Left hindlimb (tissue), 1 donor: ENCODE data around the gene AKAP13.

ENCODE experiments used
- DNase-seq: peaks from one replicate; pipeline ENCODE4 v3.0.0-alpha.2; 2018

AKAP13 gene

DNA sequence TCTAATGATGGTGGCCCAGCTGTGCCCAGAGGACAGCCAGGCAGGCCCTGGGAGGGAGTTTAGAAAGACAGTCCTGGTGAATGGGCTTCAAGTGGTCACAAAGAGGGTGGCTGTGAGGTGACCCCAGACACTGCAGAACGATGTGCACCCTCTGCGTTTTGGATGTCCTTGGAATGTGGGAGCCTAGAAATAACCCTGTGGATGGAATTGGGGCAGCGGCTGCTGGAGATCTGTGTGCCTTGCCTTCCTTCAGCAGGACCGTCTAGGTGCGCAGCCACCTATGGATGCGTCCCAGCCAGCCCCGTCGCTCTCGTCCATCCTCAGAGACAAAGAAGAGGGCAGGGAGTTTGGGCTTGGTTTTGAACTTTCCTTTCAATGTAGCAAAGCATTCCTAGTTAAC lies 367.8 kb downstream of the AKAP13 start:
- DNase-seq = no peak

DNA sequence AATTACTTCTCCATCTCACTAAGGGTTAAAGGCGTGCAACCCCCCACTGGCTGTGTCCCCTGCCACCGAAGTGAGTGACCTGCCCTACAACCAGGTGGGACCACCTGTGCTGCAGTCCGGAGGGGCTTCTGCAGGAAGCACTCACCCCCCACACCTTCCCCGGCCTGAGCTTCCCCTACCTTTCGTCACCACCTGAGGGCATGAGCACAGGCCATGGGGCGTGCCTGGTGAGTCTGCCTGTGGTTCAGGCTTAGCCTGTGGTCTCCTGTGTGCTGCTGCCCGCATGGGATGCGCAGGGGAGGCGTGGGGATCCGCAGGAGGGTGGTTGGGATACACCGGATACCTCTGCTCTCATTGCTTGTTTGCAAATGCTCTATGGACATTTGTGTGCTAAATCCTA lies 368.3 kb downstream of the AKAP13 start:
- no peak for DNase-seq

DNA sequence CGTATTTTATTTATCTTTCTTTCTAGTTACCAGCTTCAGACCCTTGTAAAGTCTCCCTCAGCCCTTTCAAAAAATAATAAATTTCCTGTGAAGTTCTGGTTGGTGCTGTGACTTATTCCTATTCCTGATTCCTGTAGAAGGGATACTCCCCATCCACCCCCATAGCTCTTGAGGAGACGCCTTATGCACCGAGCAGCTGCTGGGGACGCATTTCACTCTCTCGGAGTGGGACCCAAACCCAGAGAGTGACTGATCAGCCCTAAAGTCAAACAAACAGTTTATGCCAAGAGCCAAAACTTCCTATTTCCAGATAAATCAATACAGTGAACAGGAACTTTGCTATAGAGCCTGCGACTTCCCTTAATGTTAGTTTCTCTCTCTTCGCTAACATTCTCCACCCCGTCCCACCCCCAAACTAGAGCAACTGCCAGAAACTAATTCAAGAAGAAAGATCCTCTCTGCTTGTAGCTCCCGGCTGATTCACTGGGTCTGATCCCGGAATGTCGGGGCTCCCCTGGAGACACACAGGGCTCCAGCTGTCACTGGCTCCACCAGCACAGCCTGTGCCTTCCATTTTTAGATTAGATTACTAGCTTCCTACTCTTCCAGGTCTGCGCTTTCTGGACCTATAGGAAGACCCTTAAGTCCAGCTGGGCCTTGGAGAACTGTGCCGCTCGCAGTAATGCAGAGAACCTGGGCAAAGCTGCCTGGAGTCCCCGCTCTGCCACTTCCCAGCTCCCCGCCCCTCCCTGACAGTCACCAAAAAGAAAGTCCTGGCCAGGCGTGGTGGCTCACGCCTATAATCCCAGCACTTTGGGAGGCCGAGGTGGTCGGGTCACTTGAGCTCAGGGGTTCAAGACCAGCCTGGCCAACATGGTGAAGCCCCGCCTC lies 369.1 kb downstream of the AKAP13 start:
- DNase-seq = peak; percentile 88

DNA sequence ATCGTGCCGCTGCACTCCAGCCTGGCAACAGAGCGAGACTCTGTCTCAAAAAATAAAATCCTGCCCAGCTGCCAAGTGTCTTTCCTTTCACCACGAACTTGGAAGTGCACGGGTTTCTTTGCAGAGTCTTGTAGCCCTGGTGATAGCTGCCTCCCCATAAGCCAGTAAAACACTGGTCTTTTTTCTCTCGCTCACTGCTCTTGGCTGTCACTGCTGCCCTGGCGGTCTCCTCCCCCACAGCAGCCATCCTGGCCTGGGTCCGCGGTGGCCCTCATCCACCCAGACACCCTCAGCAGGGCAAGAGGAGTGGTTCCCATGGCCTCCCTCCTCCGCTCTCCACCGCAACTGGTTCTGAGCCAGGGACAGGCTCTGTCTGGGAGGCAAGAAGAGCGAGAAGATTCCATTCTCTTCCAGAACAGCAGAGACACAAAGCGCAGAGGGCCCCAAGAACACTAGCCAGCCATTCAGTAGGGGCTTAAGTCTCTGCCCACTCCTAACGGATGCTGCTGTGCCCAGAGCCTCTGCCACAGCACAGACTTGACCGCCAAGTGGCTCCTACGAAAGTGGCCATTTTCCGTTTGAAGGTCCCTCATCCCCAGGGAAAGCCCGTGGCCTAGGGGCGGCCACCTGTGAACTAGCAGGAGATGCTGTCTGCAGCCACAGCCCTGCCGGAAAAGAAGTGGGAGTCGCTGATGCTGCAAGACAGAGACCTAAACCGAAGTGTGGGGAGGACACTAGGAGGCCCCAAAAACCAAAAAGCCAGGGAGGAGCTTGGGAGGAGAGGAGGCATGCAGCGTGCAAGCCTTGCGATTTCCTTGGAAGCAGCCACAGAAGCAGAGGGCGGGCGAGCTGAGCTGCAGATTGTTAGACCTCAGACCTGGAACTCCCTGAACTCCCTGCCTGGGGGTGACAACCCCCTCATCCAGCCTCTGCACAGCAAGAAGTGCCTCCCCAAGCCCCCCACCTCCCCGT lies 370.2 kb downstream of the AKAP13 start:
- peak; percentile 92 for DNase-seq

DNA sequence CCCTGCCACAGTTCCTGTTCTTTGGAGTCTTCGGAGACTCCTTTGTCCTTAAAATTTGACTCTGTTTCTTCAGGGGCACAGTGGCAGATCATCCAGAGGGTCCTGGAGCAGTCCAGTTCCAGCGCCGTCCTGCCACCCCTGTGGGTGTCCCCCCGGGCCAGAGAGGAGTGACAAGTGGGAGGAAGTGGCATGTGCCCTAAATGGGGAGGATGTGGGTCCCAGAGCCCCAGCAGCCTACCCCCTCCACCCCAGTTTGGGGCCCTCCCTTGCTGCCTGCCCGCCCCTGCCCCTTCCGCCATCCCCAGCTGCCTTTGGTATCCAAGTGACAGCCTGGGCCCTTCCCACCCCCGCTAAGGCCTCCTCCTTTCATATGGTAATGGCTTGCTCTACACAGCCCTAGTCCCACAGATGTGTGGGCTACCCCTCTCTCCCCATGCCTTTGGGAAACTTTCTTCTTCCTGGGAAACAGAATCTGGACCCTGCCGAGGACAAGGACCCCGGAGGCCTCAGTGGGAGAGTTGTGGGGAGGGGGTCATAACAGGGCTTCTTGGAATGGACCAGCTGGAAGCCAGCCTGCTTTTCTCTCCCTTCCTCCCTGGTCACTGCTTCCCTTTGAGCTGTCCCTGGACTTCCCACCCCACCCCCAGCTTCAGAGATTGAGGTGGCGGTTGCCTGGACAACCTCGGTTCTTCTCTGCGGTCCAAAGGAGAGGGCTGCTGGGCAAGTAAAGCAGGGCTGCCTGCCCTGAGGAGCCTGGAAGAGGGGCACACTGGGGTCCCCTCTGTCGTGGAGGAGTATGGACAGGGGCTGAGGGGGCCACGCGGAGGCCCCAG lies 371.1 kb downstream of the AKAP13 start:
- peak; percentile 49 for DNase-seq

DNA sequence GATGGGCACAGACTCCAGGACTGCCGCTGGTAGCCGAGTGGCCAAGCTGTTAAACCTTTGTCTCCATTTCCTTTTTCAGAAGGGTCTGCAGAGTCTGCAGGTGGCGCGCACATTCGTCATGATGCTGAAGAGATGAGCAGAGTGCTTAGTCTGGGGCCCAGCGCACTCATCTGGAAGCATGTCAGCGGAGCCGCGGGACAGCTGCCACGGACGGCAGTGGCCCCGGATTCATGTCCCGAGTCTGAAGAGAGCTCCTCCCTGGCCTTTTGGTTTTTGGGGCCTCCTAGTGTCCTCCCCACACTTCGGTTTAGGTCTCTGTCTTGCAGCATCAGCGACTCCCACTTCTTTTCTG lies 371.7 kb downstream of the AKAP13 start:
- DNase-seq = peak; percentile 44

DNA sequence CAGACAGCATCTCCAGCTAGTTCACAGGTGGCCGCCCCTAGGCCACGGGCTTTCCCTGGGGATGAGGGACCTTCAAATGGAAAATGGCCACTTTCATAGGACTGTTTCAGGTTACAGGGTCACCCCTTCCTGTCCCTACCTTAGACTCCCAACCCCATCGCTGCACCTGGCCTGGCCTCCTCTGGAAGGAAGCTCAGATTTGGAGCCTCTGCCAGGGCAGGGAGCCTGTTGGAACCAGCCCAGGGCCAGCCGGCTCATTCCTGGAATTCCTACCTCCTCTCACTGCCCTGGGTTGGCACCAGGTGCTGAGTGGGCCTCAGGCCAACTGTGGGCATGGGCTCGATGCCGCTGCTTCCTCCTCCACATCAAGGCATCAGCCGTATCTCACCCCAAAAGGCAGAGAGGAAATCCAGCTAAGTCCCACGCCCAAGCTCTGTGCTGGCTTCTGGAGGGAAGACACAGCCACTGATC lies 372.1 kb downstream of the AKAP13 start:
- peak; percentile 56 for DNase-seq

DNA sequence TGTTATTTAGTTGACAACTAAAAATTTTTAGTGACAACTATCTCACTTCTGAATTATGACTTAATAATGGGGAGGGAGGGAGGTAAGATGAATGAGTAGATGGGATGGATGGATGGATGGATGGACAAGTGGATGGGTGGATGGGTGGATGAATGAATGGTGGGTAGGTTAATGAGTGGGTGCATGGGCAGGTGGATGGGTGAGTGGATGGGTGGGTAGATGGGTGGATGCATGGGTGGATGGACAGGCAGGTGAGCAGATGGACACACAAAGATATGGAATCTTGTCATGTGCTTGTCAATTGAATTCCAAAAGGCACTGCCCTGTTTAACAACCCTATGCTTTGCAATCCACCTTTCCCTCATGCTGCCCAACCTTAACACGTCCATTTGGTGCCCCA lies 372.9 kb downstream of the AKAP13 start:
- no peak for DNase-seq

DNA sequence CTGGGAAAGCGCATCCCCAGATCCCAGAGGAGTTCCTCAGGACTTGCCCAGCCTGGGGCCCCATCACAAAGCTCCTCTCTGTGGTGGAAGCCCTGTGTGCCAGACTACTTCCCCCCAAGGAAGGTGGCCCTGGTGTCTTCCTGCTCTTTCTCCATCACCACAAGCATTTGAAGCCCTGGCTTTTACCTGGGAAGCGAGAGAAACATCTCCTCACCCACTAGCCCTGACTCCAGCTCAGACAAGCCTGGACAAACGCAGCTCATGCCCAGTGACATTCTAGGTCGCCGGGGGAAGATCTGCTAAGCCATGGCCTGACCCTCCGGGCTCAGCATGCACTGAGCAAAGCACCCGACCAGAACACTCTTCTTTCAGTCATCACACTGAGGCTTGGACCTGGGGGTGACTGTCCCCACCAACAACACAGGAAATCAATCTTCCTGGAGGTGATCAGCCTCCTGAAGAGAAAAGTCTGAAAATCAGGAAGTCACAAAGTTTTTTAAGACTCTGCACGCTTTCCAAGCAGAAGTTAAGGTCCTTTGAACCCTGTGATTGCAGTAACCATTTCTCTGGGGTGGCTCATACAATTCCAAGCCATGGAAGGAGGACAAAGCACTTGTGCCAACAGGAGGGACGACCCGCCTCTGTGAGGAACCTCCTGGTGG lies 373.5 kb downstream of the AKAP13 start:
- DNase-seq = no peak

DNA sequence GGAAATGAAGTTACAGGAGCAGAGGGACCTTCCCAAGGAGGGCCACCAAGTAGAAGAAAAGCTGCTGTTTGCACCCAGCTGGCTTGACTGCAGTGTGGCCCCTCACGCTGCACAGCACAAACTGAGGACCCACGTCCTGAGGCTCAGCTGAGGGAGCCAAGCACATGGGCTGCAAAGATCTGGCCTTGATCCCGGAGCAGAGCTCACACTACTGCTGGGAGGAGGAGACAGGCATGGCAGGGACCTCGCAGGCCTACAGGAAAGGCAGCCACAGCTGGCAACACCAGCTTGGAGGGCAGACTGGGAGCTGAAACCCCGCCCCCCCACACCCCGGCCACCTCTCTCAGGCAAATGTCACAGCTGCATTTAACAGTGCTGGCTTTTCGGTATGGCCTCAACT lies 374.6 kb downstream of the AKAP13 start:
- peak; percentile 74 for DNase-seq

DNA sequence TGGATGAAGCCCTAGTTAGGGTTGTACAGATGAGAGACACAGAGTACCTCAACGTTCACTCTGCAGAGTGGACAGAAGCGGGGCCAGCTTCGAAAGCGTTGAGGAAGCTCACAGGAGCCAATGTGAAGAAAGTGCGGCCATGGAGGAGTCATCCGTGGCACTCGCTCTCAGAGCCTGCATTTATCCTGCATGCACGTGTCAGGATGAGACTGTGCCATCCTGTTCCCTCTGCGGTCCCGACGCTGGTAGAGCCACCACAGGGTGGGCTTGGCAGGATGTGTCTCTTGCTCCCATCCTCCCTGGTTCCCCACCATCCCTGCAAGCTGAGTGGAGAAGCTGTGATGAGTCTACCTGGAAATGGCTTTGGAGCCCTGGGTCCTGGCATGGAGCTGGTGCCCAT lies 375.1 kb downstream of the AKAP13 start:
- DNase-seq = no peak

DNA sequence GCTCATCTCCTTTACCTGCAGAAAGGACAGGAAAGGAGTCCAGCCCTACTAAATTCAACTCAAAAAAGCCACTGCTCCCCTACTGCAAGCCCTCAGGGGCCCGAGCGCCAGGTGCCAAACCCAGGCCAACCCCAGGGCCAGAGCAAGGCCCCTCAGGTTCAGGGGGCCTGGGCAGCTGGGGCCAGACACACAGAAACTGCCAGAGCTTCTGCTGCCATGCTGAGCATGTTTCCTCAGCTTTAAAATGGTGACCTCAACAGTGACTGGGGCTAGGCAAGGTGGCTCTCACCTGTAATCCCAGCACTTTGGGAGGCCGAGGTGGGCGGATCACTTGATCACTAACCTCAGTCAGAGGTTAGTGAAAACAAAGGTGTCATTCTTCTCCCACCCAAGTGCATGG lies 375.5 kb downstream of the AKAP13 start:
- DNase-seq = peak; percentile 30

DNA sequence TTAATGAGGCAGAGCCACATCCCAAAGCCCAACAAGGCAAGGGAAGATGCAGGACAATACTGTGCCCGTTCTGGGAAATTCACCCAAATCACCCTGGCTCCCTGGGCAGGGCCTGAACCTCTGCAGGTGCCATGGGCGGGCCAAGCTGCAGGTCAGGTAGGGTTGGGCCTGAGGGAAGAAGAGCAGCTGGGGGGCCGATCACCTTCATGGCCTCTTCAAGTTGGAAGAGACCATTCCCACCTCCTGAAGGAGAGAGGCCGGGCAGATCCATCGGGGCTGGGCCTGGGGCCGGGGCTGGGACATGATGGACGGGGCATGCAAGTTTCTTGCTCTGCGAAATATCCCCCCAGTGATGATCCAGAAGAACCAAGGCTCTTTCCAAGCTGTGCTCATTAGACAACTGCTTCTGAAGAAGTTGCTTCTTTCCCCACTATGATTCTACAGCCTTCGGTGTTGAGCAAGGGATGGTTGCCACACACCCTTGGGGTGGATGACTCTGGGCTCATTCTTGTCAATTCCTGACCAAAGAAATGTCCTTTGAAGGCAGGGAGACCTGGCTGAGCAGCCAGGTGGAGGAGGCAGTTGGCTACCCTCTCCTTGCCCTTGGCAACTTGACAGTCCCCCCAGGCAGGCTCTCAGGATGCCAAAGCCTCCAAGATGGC lies 376.1 kb downstream of the AKAP13 start:
- no peak for DNase-seq

DNA sequence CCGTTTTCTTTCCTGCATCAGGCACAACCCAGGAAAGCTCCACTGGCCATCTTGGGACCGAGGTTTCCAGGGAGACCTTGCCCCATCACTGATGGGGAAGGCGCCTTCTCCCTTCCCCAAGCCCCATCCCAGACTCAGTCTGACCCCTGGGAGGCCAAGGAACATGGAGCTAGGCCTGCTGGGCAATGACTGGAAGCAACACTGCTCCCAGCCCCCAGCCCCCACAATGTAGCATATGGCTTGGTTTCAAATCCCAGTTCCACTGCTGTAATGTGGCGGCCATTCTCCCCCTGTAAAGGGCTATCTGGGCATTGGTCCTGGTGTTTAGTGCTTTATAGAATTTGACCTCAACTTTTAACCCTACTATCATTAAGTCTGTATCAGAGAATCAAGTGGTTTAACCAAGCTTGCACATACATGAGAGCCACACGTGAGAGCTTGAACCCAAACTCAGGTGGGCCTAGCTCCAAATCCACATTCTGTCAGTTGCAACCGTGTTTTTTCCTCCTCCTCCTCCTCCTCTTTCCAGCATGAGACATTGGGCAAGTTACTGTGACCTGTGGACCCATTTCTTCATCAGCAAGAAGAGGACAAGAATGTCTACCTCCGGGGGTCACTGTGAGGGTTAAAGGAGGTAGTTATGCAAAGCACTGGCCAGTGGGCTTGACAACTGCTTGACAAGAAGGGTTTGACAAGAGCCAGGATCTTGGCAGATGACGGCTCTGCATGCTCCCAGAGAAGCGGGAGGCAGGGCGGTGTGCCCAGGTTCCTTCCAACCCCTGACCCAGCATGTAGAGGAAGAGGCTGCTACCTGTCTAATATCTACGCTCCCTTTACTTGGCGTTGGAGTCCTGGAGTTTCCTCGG lies 376.9 kb downstream of the AKAP13 start:
- DNase-seq = peak; percentile 16

DNA sequence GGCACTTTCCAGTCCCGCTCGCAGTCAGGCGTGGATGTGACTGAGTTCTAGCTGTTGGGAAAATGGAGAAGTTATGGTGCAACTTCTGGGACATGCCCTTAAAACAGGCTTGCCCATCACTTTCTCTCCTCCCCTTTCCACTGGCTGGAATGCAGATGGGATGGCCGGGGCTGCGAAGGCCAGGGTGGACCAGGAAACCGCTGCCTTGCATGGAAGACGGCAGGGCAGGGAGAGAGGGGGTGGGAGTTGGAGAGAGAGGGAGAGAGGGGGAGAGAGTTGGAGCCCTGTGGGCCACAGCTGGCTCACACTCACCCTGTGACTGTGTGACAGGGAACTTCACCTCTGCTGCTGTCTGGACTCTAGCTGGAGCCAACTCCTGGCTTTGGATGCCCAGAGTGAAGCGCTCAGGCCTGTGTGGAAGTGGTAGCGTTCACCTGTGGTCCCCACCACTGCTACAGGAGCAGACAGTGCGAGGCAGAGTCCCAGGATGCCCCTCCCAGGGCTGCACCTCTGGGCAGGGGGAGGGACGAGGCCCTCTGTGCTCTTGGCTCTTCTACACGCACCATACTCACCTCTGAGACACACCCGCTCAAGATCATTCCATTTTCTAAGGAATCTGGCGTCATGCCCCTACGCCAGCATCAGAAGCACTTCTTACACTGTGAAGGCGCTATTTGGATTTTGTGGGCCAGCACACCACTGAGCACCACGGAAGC lies 377.7 kb downstream of the AKAP13 start:
- peak; percentile 25 for DNase-seq

DNA sequence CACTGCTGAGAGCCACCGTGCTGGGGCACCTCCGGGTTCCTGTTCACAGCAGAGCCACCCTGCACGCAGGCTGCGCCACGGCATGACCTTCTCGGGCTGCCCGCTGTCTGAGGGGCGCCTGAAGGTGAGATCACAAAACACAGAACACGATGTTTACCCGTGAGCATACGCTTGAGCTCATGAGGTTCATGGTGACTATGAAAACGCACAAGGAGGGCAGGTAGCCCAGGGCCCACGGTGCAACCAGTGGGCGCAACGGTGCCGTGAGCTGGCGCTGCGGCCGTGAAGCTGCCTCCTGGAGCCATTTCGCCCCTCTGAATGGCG lies 378.2 kb downstream of the AKAP13 start:
- DNase-seq = peak; percentile 22

DNA sequence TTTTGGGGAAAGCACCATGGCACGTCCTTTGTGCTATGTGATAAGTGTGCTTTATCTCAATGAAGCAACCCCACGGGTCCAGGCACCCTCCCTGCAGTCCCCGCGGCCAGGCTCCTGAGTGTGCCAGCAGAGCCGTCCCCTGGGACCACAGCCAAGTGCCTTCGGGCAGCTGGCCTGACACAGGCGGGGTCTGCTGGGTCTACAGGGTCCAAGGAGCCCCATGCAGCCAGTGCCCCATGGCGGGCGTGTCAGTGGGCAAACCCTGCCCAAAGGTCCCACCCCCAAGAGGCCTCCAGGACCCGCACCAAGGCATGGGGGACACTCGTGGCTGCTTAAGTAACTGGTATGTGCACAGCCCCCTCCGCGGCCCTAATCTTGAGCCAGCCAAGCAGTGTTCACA lies 379.0 kb downstream of the AKAP13 start:
- peak; percentile 33 for DNase-seq

DNA sequence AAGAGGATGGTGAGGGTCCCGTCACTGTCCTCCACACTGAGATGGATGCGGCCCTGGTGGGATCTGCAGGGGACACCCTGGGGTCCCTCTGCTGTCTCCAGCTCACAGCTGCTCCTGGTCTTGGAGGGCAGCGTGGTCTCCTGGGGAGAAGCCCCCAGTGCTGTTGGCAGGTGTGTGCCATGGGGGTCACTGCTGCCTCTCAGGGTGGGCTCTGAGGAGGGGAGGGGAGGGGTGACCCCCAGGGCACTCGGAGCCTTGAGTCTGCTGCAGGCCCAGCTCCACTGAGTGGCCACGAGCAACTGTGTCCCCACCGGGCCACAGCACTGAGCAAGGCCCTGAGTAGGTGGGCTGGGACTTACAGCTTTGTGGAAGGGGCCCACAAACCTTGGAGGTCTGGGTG lies 379.6 kb downstream of the AKAP13 start:
- DNase-seq = no peak

DNA sequence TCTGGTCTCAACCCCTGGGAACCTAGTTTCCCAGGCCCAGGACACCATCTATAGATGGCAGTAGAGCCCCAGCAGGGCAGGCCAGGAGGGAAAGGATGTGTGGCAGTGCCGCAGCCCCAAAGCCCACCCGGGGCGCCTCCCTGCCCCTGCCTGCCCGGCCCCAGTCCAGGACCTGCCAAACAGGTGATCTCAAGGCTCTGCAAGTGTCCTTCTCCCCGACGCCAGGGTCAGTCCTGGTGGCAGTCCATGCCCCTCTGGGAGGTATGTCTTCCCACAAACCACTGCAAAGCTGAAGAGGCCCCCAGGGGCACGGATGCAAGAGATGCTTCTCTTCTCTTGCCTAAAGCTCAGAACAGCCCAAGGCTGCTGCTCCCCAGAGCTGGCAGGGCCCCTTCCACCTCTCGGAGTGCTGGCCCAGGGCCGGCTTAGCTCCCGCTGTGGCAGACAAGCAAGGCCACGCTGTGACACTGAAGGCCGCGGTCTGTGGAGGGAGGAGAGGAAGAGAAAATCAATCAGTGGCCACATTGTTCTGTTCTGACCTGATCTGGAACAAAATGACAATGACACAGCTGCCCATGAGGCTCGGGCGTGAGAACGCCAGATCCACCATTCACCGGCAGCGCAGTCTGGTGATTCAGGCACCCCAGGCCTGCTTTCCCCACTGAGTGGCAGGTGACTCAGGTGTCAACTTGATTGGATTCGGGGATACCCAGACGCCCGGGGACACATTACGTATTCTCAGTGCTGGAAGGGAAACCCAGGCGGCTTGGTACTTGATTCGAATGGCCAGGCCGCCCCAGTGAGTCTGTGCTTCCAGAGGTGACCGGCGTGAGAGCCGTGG lies 380.3 kb downstream of the AKAP13 start:
- DNase-seq = no peak
